Measurements from ENCODE around the gene TMEM196. TPM values are rescaled to one million over a fixed set of nuclear protein-coding genes. Genes with fewer than 3 reads are reported as not detected.

TMEM196 gene
- total RNA-seq, 1 experiment from 2014 or later: not detected

DNA sequence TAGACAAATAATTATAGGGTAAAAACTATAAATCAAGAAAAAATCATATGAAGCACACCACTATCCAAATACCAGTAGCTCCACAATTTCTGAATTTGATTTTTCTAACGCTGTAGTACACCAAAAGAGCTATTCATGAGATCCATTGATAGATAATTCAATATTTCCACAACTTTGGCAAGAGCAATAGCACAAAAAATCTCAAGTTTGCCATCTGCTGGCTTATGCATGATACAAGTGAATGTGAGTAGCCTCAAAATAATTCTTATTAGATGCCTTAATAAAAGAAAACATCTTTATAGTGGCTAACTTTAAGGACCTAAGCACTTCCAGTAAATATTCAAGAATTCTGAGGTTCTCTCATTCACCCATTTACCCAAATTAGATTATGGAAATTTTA, 2.2 kb upstream of the TMEM196 start:
- no peak overlapping the region for H3K27ac ChIP-seq (ENCODE audit: low read depth, low read length)
- H3K4me2 ChIP-seq (ENCODE audit: low read length): no peak overlapping the region
- H3K36me3 ChIP-seq (ENCODE audit: control insufficient read depth in 1 of 2, insufficient read depth in 2 of 2, low read length in 2 of 2): no peaks in the 10 kb centered on the region
- no peaks in the 10 kb centered on the region for H3K27me3 ChIP-seq (ENCODE audit: insufficient read depth, low read length)
- no peaks in the 10 kb centered on the region for H3K9me3 ChIP-seq (ENCODE audit: control insufficient read depth in 1 of 2, insufficient read depth in 1 of 2, low read depth in 1 of 2, low read length in 2 of 2)
- intact Hi-C loops (cut with micrococcal nuclease): no loop called here
- no TSS peak for BruUV-seq (replicated peaks)
- no peaks in the 10 kb centered on the region for H3K4me1 ChIP-seq (ENCODE audit: control insufficient read depth in 1 of 2, insufficient read depth in 2 of 2, low read length in 2 of 2)
- TF ChIP-seq EZH2 (IDR thresholded peaks at IDR 0.05) (no peak), ELF1 (IDR thresholded peaks at IDR 0.05; ENCODE audit: borderline replicate concordance, low read depth) (no peak), ZNF274 (IDR thresholded peaks at IDR 0.05; ENCODE audit: low read depth, low read length) (no peak), POLR2AphosphoS5 (IDR thresholded peaks at IDR 0.05; ENCODE audit: low read depth, low read length) (no peak), EGR1 (IDR thresholded peaks at IDR 0.05; ENCODE audit: low read depth) (no peak), ZFX (IDR thresholded peaks at IDR 0.05) (no peak), RAD21 (IDR thresholded peaks at IDR 0.05; ENCODE audit: low read depth) (peak; percentile 12; the same call in 1 of the 2 replicates), TCF7L2 (IDR thresholded peaks at IDR 0.05; ENCODE audit: borderline replicate concordance, extremely low read depth, insufficient read depth, insufficient read length) (no peak), CBX3 (IDR thresholded peaks at IDR 0.05; ENCODE audit: low read depth) (no peak), YY1 (IDR thresholded peaks at IDR 0.05; ENCODE audit: extremely low read depth, insufficient replicate concordance, low read depth, low read length) (no peak), CEBPB (IDR thresholded peaks at IDR 0.05; ENCODE audit: low read depth) (no peak)
- TF ChIP-seq, protein P1, sequence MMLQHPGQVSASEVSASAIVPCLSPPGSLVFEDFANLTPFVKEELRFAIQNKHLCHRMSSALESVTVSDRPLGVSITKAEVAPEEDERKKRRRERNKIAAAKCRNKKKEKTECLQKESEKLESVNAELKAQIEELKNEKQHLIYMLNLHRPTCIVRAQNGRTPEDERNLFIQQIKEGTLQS (IDR thresholded peaks at IDR 0.05): no peak
- TF ChIP-seq, protein P2, sequence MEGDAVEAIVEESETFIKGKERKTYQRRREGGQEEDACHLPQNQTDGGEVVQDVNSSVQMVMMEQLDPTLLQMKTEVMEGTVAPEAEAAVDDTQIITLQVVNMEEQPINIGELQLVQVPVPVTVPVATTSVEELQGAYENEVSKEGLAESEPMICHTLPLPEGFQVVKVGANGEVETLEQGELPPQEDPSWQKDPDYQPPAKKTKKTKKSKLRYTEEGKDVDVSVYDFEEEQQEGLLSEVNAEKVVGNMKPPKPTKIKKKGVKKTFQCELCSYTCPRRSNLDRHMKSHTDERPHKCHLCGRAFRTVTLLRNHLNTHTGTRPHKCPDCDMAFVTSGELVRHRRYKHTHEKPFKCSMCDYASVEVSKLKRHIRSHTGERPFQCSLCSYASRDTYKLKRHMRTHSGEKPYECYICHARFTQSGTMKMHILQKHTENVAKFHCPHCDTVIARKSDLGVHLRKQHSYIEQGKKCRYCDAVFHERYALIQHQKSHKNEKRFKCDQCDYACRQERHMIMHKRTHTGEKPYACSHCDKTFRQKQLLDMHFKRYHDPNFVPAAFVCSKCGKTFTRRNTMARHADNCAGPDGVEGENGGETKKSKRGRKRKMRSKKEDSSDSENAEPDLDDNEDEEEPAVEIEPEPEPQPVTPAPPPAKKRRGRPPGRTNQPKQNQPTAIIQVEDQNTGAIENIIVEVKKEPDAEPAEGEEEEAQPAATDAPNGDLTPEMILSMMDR (IDR thresholded peaks at IDR 0.05 in 2 of 3, conservative IDR thresholded peaks at IDR 0.05 in 1 of 3; ENCODE audit: borderline replicate concordance in 1 of 3, insufficient read depth in 1 of 3, low read depth in 2 of 3, low read length in 2 of 3): 0 out of 6 replicates have a peak, but pooled peaks of 1 of the 3 experiments have one; percentile 8
- TF ChIP-seq, protein P3, sequence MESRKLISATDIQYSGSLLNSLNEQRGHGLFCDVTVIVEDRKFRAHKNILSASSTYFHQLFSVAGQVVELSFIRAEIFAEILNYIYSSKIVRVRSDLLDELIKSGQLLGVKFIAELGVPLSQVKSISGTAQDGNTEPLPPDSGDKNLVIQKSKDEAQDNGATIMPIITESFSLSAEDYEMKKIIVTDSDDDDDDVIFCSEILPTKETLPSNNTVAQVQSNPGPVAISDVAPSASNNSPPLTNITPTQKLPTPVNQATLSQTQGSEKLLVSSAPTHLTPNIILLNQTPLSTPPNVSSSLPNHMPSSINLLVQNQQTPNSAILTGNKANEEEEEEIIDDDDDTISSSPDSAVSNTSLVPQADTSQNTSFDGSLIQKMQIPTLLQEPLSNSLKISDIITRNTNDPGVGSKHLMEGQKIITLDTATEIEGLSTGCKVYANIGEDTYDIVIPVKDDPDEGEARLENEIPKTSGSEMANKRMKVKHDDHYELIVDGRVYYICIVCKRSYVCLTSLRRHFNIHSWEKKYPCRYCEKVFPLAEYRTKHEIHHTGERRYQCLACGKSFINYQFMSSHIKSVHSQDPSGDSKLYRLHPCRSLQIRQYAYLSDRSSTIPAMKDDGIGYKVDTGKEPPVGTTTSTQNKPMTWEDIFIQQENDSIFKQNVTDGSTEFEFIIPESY (IDR thresholded peaks at IDR 0.05; ENCODE audit: extremely low read depth, insufficient replicate concordance, low read length): no peak
- TF ChIP-seq, protein P4, sequence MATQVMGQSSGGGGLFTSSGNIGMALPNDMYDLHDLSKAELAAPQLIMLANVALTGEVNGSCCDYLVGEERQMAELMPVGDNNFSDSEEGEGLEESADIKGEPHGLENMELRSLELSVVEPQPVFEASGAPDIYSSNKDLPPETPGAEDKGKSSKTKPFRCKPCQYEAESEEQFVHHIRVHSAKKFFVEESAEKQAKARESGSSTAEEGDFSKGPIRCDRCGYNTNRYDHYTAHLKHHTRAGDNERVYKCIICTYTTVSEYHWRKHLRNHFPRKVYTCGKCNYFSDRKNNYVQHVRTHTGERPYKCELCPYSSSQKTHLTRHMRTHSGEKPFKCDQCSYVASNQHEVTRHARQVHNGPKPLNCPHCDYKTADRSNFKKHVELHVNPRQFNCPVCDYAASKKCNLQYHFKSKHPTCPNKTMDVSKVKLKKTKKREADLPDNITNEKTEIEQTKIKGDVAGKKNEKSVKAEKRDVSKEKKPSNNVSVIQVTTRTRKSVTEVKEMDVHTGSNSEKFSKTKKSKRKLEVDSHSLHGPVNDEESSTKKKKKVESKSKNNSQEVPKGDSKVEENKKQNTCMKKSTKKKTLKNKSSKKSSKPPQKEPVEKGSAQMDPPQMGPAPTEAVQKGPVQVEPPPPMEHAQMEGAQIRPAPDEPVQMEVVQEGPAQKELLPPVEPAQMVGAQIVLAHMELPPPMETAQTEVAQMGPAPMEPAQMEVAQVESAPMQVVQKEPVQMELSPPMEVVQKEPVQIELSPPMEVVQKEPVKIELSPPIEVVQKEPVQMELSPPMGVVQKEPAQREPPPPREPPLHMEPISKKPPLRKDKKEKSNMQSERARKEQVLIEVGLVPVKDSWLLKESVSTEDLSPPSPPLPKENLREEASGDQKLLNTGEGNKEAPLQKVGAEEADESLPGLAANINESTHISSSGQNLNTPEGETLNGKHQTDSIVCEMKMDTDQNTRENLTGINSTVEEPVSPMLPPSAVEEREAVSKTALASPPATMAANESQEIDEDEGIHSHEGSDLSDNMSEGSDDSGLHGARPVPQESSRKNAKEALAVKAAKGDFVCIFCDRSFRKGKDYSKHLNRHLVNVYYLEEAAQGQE (IDR thresholded peaks at IDR 0.05; ENCODE audit: low read depth): no peak
- CTCF ChIA-PET: no interaction called here
- RAD21 ChIA-PET (ENCODE audit: low non-redundant PET in 1 of 2, low total read pairs in 2 of 2, uncharacterized antibody in 2 of 2, unreplicated experiment in 2 of 2): no interaction called here
- POLR2A ChIA-PET: no interaction called here
- H4K20me1 ChIP-seq (ENCODE audit: insufficient read depth): no peaks in the 10 kb centered on the region
- H3K9me2 ChIP-seq (ENCODE audit: insufficient read depth): no peaks in the 10 kb centered on the region
- H3K9ac ChIP-seq (ENCODE audit: low read length): no peak overlapping the region
- DNase-seq (ENCODE audit: low read depth, low spot score) (no peak), ATAC-seq (no peak)
- peak overlapping the region; percentile 33 for H2AFZ ChIP-seq (ENCODE audit: low read depth, low read length, poor library complexity, severe bottlenecking)
- no peaks in the 10 kb centered on the region for H3K79me2 ChIP-seq (ENCODE audit: insufficient read depth, low read length)
- H3K4me3 ChIP-seq (replicated peaks in 1 of 2; ENCODE audit: low read depth in 1 of 2, low read length in 2 of 2): no peak overlapping the region

Measured in HCT116 (cell line).